Measurements from ENCODE around the gene EDEM2.
"Not testable (repeated sequence)": the region's sequence is repeated elsewhere in the genome, so short reads cannot be mapped to it uniquely, and the experiment has no call there.

The EDEM2 gene

GRCh38 chr20:35167787-35168186 is 20.7 kb upstream of the EDEM2 start:
- no peak for DNase-seq (ENCODE audit: low spot score)
- CTCF ChIA-PET, result interaction anchor here (0.6 kb wide), 1 partner anchor 68 kb away, joined by 5 read pairs; no protein-coding TSS in a partner anchor

GRCh38 chr20:35166242-35166830 is 19.2 kb upstream of the EDEM2 start:
- CTCF ChIA-PET, result interaction anchor here (0.6 to 1.6 kb wide), 6 partner anchors 16 to 1391 kb away, joined by 3 to 5 read pairs (median 4); partner anchors contain the start of gene EDEM2
- TF ChIP-seq, protein P1, sequence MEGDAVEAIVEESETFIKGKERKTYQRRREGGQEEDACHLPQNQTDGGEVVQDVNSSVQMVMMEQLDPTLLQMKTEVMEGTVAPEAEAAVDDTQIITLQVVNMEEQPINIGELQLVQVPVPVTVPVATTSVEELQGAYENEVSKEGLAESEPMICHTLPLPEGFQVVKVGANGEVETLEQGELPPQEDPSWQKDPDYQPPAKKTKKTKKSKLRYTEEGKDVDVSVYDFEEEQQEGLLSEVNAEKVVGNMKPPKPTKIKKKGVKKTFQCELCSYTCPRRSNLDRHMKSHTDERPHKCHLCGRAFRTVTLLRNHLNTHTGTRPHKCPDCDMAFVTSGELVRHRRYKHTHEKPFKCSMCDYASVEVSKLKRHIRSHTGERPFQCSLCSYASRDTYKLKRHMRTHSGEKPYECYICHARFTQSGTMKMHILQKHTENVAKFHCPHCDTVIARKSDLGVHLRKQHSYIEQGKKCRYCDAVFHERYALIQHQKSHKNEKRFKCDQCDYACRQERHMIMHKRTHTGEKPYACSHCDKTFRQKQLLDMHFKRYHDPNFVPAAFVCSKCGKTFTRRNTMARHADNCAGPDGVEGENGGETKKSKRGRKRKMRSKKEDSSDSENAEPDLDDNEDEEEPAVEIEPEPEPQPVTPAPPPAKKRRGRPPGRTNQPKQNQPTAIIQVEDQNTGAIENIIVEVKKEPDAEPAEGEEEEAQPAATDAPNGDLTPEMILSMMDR (conservative IDR thresholded peaks at IDR 0.05; ENCODE audit: low read depth), result no peak
- DNase-seq (ENCODE audit: low spot score), result no peak
- H3K27ac ChIP-seq, result no peak overlapping the region
- POLR2A ChIA-PET (ENCODE audit: low non-redundant PET), result interaction anchor here (0.6 to 1.2 kb wide), 2 partner anchors 19 to 27 kb away, joined by 4 to 6 read pairs; partner anchors contain the start of gene EDEM2

More at GRCh38 chr20:35167787-35168186, 20.7 kb upstream of the EDEM2 start:
- POLR2A ChIA-PET (ENCODE audit: low non-redundant PET), result no interaction called here
- TF ChIP-seq, protein P1 (conservative IDR thresholded peaks at IDR 0.05; ENCODE audit: low read depth), result no peak
- no peak overlapping the region for H3K27ac ChIP-seq

GRCh38 chr20:35165221-35166185 is 18.4 kb upstream of the EDEM2 start:
- CTCF ChIA-PET, result interaction anchor here (0.6 to 1.6 kb wide), 5 partner anchors 18 to 812 kb away, joined by 3 to 5 read pairs (median 3); partner anchors contain the start of gene EDEM2
- H3K27ac ChIP-seq, result no peak overlapping the region
- POLR2A ChIA-PET (ENCODE audit: low non-redundant PET), result interaction anchor here (0.6 kb wide), 1 partner anchor 89 kb away, joined by 11 read pairs; no protein-coding TSS in a partner anchor
- no peak for DNase-seq (ENCODE audit: low spot score)
- TF ChIP-seq, protein P1 (conservative IDR thresholded peaks at IDR 0.05; ENCODE audit: low read depth), result no peak

GRCh38 chr20:35164531-35164930 is 17.4 kb upstream of the EDEM2 start:
- CTCF ChIA-PET, result interaction anchor here (0.6 to 0.9 kb wide), 2 partner anchors 17 to 108 kb away, joined by 3 to 5 read pairs; partner anchors contain the start of gene EDEM2
- DNase-seq (ENCODE audit: low spot score); POLR2A ChIA-PET (ENCODE audit: low non-redundant PET); H3K27ac ChIP-seq: not testable (repeated sequence)

GRCh38 chr20:35160341-35160740 is 13.2 kb upstream of the EDEM2 start:
- H3K27ac ChIP-seq; POLR2A ChIA-PET (ENCODE audit: low non-redundant PET); DNase-seq (ENCODE audit: low spot score): not testable (repeated sequence)
- CTCF ChIA-PET, result interaction anchor here (0.6 to 0.7 kb wide), 2 partner anchors 1962 to 1965 kb away, joined by 4 read pairs; no protein-coding TSS in a partner anchor

GRCh38 chr20:35156978-35157377 is 9.8 kb upstream of the EDEM2 start:
- ChIA-PET POLR2A (ENCODE audit: low non-redundant PET) (no interaction called here), CTCF (interaction anchor here (0.5 to 0.6 kb wide), 3 partner anchors 61 to 344 kb away, joined by 3 to 5 read pairs (median 3); no protein-coding TSS in a partner anchor)
- TF ChIP-seq, protein P1 (conservative IDR thresholded peaks at IDR 0.05; ENCODE audit: low read depth), result no peak
- H3K27ac ChIP-seq, result no peak overlapping the region
- DNase-seq (ENCODE audit: low spot score), result no peak

DNA sequence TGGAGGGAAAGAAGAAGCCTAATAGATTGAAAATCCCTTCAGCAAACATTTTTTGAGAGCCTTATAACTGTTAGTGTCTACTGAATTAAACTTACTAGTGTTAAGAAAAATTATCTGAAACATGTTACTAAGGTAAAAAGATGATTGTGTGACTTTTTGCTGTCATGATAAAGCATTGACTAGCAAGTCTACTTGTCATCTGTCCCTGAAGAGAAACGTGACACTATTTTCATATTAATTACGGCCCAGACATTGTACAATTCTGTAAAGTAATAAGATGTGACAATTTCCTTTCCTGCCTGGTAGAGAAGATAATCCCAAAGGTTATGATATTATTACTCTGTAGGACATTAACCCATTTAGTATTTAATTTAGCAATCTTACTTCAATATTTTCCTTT is 8.8 kb upstream of the EDEM2 start:
- CTCF ChIA-PET, result no interaction called here
- POLR2A ChIA-PET (ENCODE audit: low non-redundant PET), result no interaction called here
- no peak overlapping the region for H3K27ac ChIP-seq
- no peak for DNase-seq (ENCODE audit: low spot score)
- TF ChIP-seq, protein P1 (conservative IDR thresholded peaks at IDR 0.05; ENCODE audit: low read depth), result no peak
